Kidney (tissue), 22 donors: ENCODE measurements around the gene AGPS. TPM values are rescaled to one million over a fixed set of nuclear protein-coding genes. Genes with fewer than 3 reads are reported as not detected.
A peak's percentile ranks its signal among the peaks of the same experiment; 100 is the strongest.

ENCODE experiments used
- DNase-seq, 5 donors: peaks; one replicate each; pipeline ENCODE4 v3.0.0-alpha.2; 2013 to 2020
- FAIRE-seq: peaks from 2 replicates; lab custom pipeline; 2012; peaks lifted over from hg19 to GRCh38; lab: Jason Lieb, UNC
- H3K27ac ChIP-seq, 2 donors: one replicate each; pipeline ENCODE4 v1.7.0; 2013; ENCODE audit warnings: low read depth in 2 of 2, low read length in 2 of 2, inconsistent platforms in 1 of 2
- H3K27me3 ChIP-seq: one replicate; pipeline ENCODE4 v1.7.1; 2013; ENCODE audit warnings: low read length, inconsistent platforms; ENCODE audit not compliant: control insufficient read depth, insufficient read depth
- H3K36me3 ChIP-seq, 3 donors: one replicate each; pipeline versions ENCODE4 v1.7.0 to v1.7.1; 2013; ENCODE audit warnings: low read length in 3 of 3, control low read depth in 1 of 3, inconsistent platforms in 1 of 3; ENCODE audit not compliant: insufficient read depth in 3 of 3, control insufficient read depth in 2 of 3
- H3K4me1 ChIP-seq, 3 donors: one replicate each; pipeline versions ENCODE4 v1.7.0 to v1.7.1; 2013; ENCODE audit warnings: low read length in 3 of 3, inconsistent platforms in 1 of 3, low read depth in 1 of 3; ENCODE audit not compliant: control insufficient read depth in 2 of 3, insufficient read depth in 2 of 3
- H3K4me3 ChIP-seq, 3 donors: one replicate each; pipeline versions ENCODE4 v1.7.0 to v1.8.1; 2013; ENCODE audit warnings: low read length in 3 of 3, control low read depth in 1 of 3, inconsistent platforms in 1 of 3
- H3K9ac ChIP-seq, 3 donors: one replicate each; pipeline versions ENCODE4 v1.7.0 to v1.7.1; 2013; ENCODE audit warnings: low read length in 3 of 3, control low read depth in 1 of 3, inconsistent platforms in 1 of 3
- H3K9me3 ChIP-seq, 3 donors: one replicate each; pipeline versions ENCODE4 v1.7.0 to v1.7.1; 2013; ENCODE audit warnings: low read length in 3 of 3, control low read depth in 1 of 3, inconsistent platforms in 1 of 3; ENCODE audit not compliant: control insufficient read depth in 2 of 3, insufficient read depth in 1 of 3
- CTCF ChIP-seq: IDR thresholded peaks from 3 replicates; pipeline ENCODE4 v1.5.1; 2012; ENCODE audit warnings: mild to moderate bottlenecking, moderate library complexity, borderline replicate concordance; ENCODE audit not compliant: insufficient read depth; ENCODE audit errors: extremely low read depth
- intact Hi-C: fragments of 100-400 bp; cut with DNase I; formaldehyde crosslinking; loops from one replicate; pipeline ENCODE4 v1.11.1; 2022
- long read RNA-seq, 10 donors: library from polyadenylated mRNA in 1 of 10; unstranded in 1 of 10; transcript quantifications; one replicate each; pipeline ENCODE4 v2.0.0 and lab custom pipeline, GENCODE V29; 2021 to 2026
- polyA plus RNA-seq: library from polyadenylated mRNA; stranded (reverse); fragments of 350-450 nt; fragmentation: Illumina TruSeq; extraction: RNeasy Lipid Tissue Mini Kit (QIAGEN cat#74804); gene quantifications from one replicate; pipeline ENCODE4 v1.2.3, GENCODE V29; 2014; ENCODE audit warnings: low read depth, low replicate concordance; ENCODE audit not compliant: insufficient read depth
- total RNA-seq: library from RNA; stranded (reverse); fragmentation: NEBNext Ultra II Directional; extraction: Animal tissue kit (Norgen Biotek cat#: 25700); gene quantifications from one replicate; pipeline ENCODE4 v1.2.1, GENCODE V29; 2021
- donor health status: control.
- donor health status: control.
- donor health status: control.
- donor health status: control.
- donor health status: control.
- donor health status: DM: yes; HTN: yes; CAD: no.
- donor health status: Normal renal cell carcinoma (clear cell type).

Gene AGPS
- total RNA-seq: 45.7 TPM
- 7.9 TPM for polyA plus RNA-seq
- long read RNA-seq, donor 1, full-length matches to known transcripts: 6 of 6 reads
- long read RNA-seq, donor 1, partial matches to known transcripts: 0 of 6 reads
- long read RNA-seq, donor 1, other reads (novel, unspliced or antisense): 0 of 6 reads
- long read RNA-seq, donor 2, full-length matches to known transcripts: 8 of 8 reads
- long read RNA-seq, donor 2, partial matches to known transcripts: 0 of 8 reads
- long read RNA-seq, donor 2, other reads (novel, unspliced or antisense): 0 of 8 reads
- long read RNA-seq, donor 3, full-length matches to known transcripts: 11 of 27 reads
- long read RNA-seq, donor 3, partial matches to known transcripts: 16 of 27 reads
- long read RNA-seq, donor 3, other reads (novel, unspliced or antisense): 0 of 27 reads
- long read RNA-seq, donor 4, full-length matches to known transcripts: 3 of 3 reads
- long read RNA-seq, donor 4, partial matches to known transcripts: 0 of 3 reads
- long read RNA-seq, donor 4, other reads (novel, unspliced or antisense): 0 of 3 reads
- long read RNA-seq, donor 5: 0 reads
- long read RNA-seq, donor 6, full-length matches to known transcripts: 8 of 8 reads
- long read RNA-seq, donor 6, partial matches to known transcripts: 0 of 8 reads
- long read RNA-seq, donor 6, other reads (novel, unspliced or antisense): 0 of 8 reads
- long read RNA-seq, donor 7, full-length matches to known transcripts: 28 of 34 reads
- long read RNA-seq, donor 7, partial matches to known transcripts: 2 of 34 reads
- long read RNA-seq, donor 7, other reads (novel, unspliced or antisense): 4 of 34 reads
- long read RNA-seq, donor 8, full-length matches to known transcripts: 3 of 3 reads
- long read RNA-seq, donor 8, partial matches to known transcripts: 0 of 3 reads
- long read RNA-seq, donor 8, other reads (novel, unspliced or antisense): 0 of 3 reads
- long read RNA-seq, donor 9, partial matches to known transcripts: 7 of 7 reads
- long read RNA-seq, donor 9, other reads (novel, unspliced or antisense): 0 of 7 reads
- long read RNA-seq, donor 10, full-length matches to known transcripts: 3 of 23 reads
- long read RNA-seq, donor 10, partial matches to known transcripts: 20 of 23 reads
- long read RNA-seq, donor 10, other reads (novel, unspliced or antisense): 0 of 23 reads

DNA sequence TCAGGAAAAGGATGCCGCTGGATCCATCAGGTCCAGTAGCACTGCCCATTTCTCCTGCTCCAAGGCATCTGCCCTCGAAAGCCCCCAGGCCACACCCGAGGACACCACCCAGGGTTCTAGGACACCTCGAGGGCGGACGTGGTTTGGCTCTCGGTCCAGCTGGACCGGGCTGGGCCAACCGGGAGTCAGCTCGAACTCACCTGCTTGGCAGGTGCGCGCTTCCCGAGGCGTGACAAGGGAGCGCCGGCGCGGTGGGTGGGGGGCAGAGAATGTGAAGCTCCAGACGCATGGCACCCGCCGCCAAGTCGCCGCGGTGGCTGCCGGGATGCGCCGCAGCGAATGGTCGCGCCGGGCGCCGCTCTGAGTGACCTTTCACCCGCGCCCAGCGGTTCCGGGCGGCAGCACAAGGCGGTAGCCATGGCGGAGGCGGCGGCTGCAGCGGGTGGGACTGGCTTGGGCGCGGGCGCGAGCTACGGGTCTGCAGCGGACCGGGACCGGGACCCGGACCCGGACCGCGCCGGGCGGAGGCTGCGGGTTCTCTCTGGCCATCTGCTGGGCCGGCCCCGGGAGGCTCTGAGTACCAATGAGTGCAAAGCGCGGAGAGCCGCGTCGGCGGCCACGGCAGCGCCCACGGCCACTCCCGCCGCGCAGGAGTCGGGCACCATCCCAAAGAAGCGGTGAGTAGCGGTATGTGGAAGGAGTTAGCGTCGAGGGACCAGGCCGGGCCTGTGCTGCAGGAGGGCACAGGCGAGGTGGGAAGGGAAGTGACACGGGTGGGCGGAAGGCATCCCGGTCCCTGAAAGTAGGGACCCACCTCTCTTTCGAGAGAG is at the start of gene AGPS:
TSS of gene AGPS (plus strand) at position 401 of the 830 bp plus-strand sequence. CDS start at position 418, 17 bp downstream.
- peak within 1 kb of the TSS; percentile 67 to 85 (median 82) for H3K9ac ChIP-seq
- H3K4me1 ChIP-seq: peaks cover 3 to 16% (median 7%) of the 10 kb centered on the region in 3 donors
- intact Hi-C loops: no loop called here
- DNase-seq: peak; percentile 78 to 93 (median 88)
- H3K4me3 ChIP-seq: peak within 1 kb of the TSS; percentile 86 to 93 (median 87)
- no peaks in the 10 kb centered on the region for H3K36me3 ChIP-seq
- no peaks in the 10 kb centered on the region for H3K9me3 ChIP-seq
- TF ChIP-seq CTCF: no peak
- H3K27me3 ChIP-seq: no peaks in the 10 kb centered on the region
- peak within 1 kb of the TSS; percentile 71 to 73 for H3K27ac ChIP-seq
- FAIRE-seq: no peak

- H3K36me3 ChIP-seq: no peaks in the 10 kb centered on the region
- no peak overlapping the region for H3K27ac ChIP-seq
- peaks cover 0 to 4% (median 0%) of the 10 kb centered on the region in 3 donors for H3K4me1 ChIP-seq
- H3K9me3 ChIP-seq: no peaks in the 10 kb centered on the region
- intact Hi-C loops: no loop called here
- H3K9ac ChIP-seq: no peak overlapping the region
- no peak overlapping the region for H3K4me3 ChIP-seq
- FAIRE-seq (no peak), DNase-seq (no peak)
- no peak for TF ChIP-seq CTCF
- H3K27me3 ChIP-seq: no peaks in the 10 kb centered on the region
Observed at GRCh38 chr2:177343773-177344172, 48.8 kb upstream of the AGPS start.

DNA sequence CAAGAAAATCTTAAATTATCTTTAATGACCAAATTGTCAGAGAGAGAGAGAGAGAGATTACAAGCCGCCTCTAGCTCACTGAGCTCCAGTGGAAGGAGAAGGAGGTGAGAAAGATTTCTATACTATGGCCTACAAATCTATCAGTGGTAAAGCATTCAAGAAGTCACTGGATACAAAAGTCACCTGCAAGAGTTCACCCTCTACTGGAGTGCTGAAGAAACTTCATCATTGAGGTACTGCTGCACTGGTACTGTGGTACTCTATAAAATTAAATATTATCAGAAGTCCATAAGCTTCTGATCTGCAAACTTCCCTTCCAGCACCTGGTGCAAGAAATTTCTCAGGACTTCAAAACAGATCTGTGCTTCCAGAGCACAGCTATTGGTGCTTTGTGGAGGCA is 48.3 kb upstream of the AGPS start:
- FAIRE-seq (no peak), DNase-seq (no peak)
- Histone ChIP-seq H3K36me3 (no peaks in the 10 kb centered on the region), H3K4me1 (peaks cover 0 to 6% (median 2%) of the 10 kb centered on the region in 3 donors), H3K4me3 (no peak overlapping the region), H3K9me3 (no peaks in the 10 kb centered on the region), H3K9ac (no peak overlapping the region), H3K27ac (no peak overlapping the region), H3K27me3 (no peaks in the 10 kb centered on the region)
- TF ChIP-seq CTCF: no peak
- intact Hi-C loops: no loop called here
